NK-92 (cell line): Measurements from ENCODE around the gene MYORG.

Experiments used
- DNase-seq: peaks from one replicate; lab custom pipeline; 2025; ENCODE audit not compliant: unreplicated experiment; lab: John Stamatoyannopoulos, UW

Gene MYORG

GRCh38 chr9:34376596-34377403 is at the start of gene MYORG:
Gene MYORG, minus strand, starts transcription at chr9:34376898. Its CDS starts 3,955 bp downstream, at chr9:34372943.
- DNase-seq: peak; percentile 64

DNA sequence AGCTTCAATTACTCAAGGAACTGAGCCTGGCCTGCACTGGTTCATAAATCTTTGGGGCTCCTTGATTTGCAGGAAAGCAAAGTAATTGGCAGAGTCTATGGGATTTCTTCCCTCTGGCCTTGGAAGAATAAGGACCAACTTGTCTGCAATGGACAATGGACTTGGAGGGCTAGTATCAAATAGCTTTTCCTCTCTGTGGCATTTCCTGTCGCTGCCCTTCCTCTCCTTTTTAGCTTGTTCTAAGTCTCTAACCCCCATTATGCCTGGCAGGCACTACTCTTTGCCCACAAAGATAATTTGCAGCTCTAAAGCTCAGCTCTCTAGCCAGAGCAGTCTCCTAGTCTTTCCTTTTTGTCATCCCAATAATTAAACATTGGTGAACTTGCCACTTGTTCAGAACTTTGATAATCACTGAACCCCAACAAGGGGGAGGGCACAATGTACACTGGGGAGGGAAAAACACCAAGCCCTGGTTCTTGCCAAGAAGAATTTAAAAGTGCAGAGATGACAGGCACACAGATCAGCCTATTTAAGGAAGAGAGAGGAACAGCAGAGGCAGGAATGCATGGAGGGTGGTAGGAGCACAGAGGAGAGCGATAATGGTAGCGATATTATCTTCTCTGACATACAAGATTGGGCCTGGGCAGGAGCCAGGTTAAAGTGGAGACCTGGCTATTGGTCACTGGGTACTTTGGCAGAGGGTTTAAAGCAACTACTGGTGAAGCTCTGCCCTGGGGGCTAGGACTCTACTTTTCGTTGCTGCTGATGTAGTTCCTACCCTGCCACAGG is 43.2 kb upstream of the MYORG start:
- DNase-seq: no peak

DNA sequence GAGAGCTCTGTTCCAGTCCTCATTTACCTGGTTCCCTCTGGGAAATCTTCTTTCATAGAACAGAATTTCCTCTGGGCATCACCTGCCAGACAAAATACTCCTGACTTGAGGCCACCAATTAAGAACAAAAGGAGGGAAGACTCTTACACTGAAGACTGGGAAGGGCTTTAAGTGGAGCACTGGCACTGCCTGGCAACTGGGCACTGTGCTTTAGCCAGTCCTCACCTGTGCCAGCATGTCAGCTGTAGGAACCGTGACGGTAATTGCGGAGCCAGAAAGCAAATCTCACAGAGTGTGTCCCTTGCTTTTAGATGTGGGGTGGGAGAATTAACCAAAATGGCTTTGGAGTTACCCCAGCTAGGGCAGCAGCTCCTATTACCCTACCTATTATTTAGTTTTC is 41.0 kb upstream of the MYORG start:
- DNase-seq: no peak

GRCh38 chr9:34413231-34413852 is 36.6 kb upstream of the MYORG start:
- no peak for DNase-seq

- no peak for DNase-seq
Observed at GRCh38 chr9:34412336-34412735, 35.6 kb upstream of the MYORG start.

DNA sequence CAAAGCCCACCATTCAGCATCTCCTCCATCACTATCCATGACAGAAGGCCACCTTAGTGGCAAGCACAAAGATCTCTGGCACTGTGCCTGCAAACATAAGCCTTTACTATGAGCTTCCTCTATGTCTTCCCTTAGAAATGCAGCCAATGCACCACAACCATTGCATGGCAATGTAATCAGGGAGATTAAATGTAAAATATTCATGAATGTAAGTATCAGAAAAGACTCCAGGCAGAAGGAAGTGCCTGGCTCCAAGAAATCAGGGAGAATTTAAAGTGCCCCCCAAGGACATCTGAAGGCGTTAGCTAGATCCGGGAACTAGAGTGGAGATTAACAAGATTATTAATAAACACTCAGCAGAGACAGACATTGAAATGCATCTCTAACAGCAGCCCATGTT is 32.5 kb upstream of the MYORG start:
- DNase-seq: no peak

DNA sequence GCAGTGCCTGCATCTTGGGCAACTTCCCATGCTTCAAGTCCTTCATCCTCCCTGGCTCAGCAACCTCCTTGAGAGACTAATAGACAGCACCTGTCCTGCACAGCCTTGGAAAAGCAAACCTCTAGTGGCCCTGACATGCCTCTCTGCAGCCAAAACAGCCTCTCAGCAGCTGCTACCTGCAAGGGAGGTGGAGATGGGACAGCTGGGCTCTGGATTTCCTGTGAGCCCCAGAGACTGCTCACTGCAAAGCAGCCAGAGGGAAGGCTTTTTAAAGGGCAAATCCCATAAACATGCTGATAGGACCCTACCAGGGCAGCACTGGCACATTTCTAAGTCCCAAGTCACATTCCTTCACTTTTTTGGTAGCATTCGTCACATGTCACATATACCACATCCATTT is 31.5 kb upstream of the MYORG start:
- DNase-seq: no peak

GRCh38 chr9:34406219-34406618 is 29.5 kb upstream of the MYORG start:
- DNase-seq: no peak

DNA sequence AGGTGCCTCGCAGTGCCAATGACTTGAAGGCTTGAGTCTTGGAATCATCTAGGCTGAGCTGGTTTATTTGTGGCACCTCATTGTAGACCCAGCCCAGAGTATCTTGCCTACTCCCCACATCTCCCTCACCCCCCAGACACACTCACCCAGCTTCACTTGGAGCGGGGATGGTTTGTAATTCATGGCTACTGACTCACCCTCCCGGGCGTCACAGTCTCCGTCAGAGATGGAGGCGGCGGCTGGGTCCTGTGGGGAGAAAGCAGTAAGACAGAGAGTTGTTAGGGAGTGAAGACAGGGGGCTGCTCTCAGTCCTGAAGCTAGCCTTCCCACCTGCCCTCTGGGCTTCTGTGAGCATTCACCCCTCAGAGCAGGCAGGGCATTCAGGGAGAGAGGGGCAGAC is 29.0 kb upstream of the MYORG start:
- no peak for DNase-seq

- no peak for DNase-seq
Observed at GRCh38 chr9:34403554-34404380, 27.1 kb upstream of the MYORG start.

- no peak for DNase-seq
Observed at GRCh38 chr9:34400686-34401602, 24.2 kb upstream of the MYORG start.

DNA sequence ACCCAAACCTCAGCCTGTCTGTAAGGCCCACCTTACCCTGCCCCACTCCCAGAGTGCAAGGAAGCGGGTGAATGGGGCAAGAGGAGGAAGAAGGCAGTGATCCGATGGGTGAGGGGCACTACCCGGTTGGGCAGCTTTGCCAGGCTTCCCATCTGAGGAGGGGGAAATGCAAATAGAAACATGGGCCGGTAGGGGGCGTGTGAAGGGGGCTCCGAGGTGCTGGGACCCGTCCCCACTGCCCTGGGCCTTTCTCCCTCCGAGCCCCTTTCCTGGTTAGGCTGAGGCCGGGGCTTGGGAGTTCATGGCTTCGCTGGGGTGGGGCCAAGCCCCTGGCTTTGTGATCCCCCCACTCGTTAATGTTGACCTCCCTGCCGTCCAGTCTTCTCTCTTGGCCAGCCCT is 23.6 kb upstream of the MYORG start:
- DNase-seq: no peak

DNA sequence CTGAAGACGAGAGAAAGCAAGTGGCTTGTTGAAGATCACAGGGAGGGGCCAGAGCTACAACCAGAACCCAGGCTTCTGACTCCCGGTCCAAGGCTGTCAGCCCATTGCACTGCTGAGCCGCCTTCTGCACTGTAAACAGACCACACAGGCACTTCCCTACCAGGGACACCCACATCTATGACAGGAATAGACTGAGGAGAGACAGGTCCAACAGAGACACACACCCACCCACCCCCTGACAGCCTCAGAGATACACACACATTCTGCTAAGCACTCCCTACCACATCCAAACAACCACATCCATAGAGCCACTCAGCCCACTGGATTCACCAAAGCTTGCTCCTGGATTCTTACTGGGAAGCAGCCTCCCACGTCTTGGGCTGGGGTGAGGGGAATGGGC is 23.0 kb upstream of the MYORG start:
- no peak for DNase-seq

- DNase-seq: no peak
Observed at GRCh38 chr9:34398875-34399274, 22.2 kb upstream of the MYORG start.

GRCh38 chr9:34396276-34397214 is 19.8 kb upstream of the MYORG start:
- no peak for DNase-seq

DNA sequence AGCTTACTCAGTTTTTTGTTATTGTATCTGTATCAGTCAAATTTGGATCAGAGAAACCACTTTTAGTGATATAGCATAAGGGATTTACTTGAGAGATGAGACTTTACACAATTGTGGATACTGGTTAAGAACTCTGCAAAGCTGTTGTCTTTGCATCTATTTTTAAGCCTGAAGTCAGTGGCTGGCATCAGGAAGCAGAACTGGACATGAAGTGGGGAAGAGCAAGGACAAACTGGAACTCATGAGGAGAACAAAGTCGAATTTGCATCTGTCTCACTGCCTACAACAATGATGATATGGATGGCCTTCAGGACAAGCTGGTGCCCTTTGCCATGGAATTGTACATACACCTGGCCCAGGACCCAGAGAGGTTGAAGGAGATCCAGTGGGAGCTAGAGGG is 15.8 kb upstream of the MYORG start:
- DNase-seq: no peak

- DNase-seq: no peak
Observed at GRCh38 chr9:34387239-34387638, 10.5 kb upstream of the MYORG start.

- no peak for DNase-seq
Observed at GRCh38 chr9:34386656-34387055, 10.0 kb upstream of the MYORG start.
